Measurements from ENCODE around the gene RTN1.

Gene RTN1

DNA sequence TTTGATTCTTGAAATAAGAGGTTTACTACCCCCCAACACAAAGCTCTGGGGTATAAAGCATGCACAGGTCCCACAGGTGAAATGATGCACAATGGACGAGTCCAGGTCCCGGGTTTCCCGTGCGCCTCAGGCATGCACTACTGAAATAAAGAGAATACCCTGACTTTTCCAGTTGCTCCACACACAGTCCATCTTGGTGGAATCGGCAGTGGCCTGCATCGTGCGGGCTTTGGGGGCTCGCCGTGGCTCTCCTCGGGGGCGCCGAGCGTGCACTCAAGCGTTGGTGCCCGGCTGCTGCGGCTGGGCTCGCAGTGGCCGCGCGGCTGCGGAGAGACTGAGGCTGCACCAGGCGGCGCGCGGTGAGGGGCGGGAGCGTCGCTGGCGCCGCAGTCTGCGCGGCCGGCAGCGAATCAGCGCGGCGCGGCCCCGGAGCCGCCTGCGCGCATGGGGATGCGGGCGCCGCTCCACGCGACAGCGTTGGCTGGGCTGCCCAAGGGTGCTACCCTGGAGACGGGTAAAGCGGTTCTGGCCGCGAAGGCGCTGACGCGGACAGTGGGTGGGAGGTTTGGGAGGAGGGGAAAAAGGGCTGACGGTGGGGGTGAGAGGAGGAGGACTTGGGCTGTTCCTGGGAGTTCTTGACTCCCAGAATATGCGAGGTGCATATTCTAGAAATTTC lies 240.2 kb downstream of the RTN1 start:
- DNase-seq (ENCODE audit: low spot score), result no peak

GRCh38 chr14:59629444-59630287 lies 240.9 kb downstream of the RTN1 start:
- DNase-seq (ENCODE audit: low spot score), result no peak

DNA sequence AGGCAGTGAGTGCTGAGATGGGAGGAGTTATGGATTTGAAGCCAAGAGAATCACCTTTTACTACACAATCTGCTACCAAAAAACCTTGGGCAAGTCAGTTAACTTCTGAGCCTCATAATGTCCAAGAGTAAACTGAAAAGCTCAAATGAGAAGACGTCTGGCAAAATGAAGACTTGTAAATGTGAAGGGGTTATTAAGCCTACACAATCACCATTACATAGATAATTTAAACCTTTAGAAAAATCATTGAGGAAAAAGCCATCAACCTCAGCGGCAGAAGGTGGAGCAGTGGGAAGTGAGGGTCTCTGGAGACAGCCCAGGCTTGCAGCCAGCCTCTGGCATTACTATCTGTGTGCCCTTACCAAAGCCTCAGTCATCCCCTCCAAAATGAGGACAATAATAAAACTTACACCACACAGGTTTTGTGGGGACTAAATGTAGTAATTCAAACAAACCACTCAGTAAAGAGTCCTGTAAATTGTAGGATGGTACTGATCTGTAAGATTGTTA lies 243.5 kb downstream of the RTN1 start:
- no peak for DNase-seq (ENCODE audit: low spot score)

GRCh38 chr14:59622631-59623030 lies 247.9 kb downstream of the RTN1 start:
- DNase-seq (ENCODE audit: low spot score), result no peak

- no peak for DNase-seq (ENCODE audit: low spot score)
Observed at GRCh38 chr14:59619061-59619460, 251.5 kb downstream of the RTN1 start.

DNA sequence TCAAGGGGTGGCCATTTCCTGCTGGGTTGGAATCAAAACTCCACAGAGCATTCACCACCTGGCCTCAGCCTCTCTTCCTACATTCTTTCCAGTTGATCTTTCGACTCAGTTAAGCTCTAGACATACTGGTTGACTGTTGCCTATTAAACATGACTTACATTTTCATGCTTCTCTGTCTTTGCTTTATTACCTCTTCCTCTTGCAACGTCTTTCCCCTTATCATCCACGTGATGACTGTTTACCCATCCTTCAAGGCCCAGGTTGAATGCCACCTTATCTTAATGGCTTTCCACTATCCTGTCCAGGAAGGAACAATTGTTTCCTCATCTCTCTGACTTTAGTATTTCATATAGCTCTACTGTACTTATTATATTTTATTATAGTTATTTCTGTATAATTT lies 269.5 kb downstream of the RTN1 start:
- no peak for DNase-seq (ENCODE audit: low spot score)

- DNase-seq (ENCODE audit: low spot score), result no peak
Observed at GRCh38 chr14:59600211-59600945, 270.2 kb downstream of the RTN1 start.

DNA sequence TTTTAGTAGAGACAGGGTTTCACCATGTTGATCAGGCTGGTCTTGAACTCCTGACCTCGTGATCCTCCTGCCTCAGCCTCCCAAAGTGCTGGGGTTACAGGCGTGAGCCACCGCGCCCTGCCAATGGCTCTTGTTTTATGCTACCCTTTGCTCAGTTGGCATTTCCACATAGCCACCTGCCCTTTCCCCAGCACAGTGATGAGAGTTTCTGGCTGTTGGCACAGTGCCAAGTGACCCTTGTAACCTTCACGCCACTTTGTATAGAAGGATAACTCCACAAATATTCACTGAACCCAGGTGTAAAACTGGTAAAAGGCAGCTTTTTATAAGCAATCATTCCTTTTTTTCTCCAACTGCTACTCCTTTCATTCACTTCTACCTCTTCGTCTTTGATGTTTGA lies 275.5 kb downstream of the RTN1 start:
- no peak for DNase-seq (ENCODE audit: low spot score)

DNA sequence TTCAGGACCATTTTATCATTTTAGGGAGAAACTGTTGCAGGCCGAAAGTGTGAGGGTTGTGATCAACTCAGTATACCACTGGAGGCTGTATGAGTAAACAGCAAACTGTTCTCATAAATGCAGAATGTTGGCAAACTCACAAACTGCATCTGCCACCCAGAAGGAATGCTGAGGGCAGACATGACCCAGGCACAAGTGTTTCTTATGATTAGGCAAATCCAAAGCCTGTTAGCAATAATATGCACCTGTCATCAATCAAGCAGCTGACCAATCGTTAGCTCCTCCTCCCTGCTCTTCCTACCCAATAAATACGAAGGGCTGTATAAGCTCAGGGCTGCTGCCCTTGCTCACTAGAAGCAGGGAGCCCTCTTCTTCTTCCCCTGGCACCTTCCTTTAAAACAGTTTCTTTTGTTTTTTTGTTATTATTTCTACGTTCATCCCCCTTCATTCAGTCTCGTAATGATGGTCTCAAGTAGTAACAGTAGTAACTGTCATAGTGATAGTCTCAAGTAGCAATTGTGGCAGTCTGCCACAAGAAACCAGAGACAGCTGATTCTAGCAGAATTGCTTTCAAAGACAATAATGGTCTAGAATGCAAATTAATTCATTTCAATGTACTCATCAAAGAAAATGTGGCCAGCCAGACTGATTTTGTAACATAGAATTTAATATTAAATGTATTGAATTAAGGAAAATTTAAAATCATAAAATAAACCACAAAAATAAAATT lies 278.8 kb downstream of the RTN1 start:
- DNase-seq (ENCODE audit: low spot score), result no peak

DNA sequence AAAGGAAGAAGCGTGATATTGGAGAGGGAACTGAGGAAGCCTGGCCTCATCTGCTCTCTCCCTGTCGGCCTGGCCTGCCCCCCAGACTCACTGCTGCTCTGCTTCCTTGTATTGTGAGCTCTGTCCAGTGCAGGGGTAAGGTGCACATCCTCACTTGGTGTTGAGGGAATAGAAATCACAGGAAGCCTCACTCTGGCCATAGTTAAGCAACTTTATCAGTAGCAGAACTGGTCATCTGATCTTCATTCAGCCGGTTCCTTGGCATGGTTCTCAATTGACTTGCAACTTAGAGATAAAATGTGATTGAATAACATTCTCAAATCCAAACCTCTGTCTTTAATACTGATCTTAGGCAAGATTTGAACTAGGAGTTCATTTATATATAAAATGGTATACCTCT lies 282.5 kb downstream of the RTN1 start:
- no peak for DNase-seq (ENCODE audit: low spot score)

DNA sequence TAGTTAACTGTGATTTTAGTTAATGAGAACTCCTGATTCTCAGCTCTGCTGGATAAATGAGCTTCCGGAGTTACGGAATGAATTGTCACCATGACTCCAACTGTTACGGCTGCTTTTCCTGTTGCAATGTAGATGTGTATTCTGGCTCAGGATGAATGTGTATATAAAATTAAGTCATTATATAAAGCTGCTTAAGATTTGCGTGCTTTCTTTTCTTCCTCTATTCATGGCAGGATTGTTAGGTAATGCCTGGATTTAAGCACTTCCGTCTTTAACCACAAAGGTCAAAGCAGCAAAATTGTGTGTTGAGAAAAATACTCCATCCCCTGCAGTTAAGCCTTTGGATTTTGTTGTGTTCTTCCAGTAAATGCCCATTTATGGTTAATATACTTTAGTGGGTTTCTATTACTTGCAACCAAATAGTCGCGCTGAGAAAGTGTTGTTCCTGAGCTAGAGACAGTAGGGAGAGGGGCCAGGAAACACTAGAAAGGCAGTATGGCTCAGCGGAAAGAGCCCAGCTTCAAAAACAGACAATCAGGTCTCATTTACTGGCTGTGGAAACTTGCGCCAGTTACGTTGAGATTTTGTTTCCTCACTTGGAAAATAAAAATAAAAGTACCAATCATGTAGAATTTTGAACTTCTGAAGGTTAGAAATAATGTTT lies 284.6 kb downstream of the RTN1 start:
- DNase-seq (ENCODE audit: low spot score), result no peak

- DNase-seq (ENCODE audit: low spot score), result no peak
Observed at GRCh38 chr14:59583755-59584154, 286.8 kb downstream of the RTN1 start.

DNA sequence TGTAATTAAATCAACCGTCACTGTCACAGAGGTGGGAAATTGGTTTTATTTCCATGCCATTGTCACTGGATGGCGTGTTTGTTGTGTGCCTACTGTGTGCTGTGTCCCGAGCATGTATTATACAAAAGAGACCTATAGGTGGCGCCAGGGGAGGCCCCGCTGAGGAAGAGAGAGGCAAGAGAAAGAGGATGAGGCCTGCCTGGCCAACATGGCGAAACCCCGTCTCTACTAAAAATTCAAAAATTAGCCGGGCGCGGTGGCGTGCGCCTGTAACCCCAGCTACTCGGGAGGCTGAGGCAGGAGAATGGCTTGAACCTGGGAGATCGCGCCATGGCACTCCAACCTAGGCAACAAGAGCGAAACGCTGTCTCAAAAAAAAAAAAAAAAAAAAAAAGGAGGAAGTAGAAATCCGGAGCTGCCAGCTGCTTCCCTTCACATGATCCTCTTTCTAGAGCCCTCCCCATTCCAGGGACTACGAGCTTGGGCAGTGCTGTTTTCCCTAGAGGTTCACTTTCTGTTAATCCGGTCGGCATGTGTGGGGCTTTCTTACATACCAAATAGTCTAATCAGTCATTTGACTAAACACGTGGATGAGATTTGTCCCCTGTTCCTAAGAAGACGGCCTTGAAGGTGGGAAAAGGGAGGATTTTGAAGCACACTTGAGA lies 287.6 kb downstream of the RTN1 start:
- DNase-seq (ENCODE audit: low spot score), result no peak

GRCh38 chr14:59582161-59582560 lies 288.4 kb downstream of the RTN1 start:
- DNase-seq (ENCODE audit: low spot score), result no peak

DNA sequence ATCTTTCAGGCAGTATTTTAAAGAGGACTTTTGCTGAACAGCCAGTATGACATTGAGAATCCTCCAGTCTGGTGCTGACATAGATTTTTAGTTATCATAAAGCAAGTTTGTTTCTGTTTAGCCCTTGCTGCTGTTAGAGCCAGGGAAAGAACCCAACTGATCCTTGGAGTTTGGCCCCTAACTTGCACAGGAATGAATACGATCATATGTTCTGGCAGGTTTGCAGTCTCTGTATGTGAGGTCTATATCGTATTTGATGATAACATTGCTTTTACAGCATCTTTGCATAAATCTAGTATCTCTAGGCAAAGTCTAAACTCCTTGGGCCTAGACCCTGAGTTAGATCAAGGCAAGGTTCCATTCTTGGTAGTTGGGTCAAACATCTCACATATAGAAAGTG lies 289.7 kb downstream of the RTN1 start:
- DNase-seq (ENCODE audit: low spot score), result no peak

DNA sequence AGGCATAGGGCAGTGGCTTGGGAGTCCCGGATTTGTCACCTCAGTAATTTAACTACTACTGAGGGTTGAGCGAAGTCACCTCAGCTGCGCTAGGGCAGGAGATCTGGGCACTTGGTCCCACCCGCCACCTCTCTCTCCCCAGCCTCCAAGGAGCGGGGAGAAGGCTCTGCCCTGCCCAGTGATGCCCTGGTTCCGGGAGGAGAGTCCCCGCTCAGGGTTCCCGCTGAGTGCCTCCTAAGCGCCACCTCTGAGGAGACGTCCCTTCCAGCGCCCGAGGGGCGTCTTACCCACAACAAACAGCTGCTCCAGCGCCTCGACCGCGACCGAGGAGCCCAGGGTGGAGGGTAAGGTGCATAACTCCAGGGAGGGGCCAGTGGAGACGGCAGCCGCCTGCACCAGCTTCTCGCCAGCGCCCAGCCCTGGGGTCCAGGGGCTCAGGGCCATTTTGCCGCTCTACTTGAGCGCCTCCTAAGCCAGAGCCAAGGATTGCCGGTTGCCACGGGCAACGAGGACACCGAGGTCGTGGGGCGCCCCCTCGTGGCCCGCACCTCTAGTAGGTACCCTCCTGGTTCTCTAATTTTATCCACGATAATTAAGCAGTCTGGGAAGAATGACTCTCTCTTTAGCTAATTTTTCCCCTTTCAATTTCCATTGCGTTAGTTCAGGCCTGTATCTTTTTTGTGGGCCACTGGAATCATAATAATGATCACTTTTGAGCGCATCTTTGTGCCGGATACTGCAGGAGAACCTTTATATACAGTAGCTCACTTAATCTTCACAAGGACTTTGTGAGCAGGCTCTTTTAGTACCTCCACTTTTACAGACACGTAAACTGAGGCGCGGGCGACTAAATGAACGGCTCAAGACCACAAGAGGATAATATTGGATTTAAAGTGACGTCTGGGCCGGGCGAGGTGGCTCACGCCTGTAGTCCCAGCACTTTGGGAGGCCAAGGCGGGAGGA lies 294.0 kb downstream of the RTN1 start, which contains the start of gene CCDC175:
Gene CCDC175 (minus strand): TSS at position 481 of the 963 bp plus-strand sequence. CDS start 37 bp downstream, at position 444.
- DNase-seq (ENCODE audit: low spot score), result peak; percentile 74

DNA sequence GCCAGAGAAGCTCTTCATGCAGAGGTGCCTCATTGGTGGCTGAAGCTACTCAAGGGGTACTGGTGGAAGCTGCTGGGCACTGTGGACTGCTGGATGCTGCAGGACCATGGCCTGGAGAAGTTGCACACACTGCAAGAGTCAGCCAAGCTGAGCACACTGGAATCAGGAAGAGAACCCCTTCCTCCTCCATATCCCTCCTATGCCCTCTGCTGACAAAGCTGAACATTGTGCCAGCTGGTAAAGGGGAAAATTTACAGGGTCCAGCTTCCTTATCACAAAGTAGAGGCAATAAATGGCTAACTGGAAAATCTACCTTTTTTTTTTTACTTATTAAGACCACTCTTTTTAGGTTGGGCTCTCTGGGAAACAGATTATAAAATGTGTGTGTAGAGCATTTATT lies 300.5 kb downstream of the RTN1 start:
- DNase-seq (ENCODE audit: low spot score), result no peak

- DNase-seq (ENCODE audit: low spot score), result no peak
Observed at GRCh38 chr14:59566725-59567124, 303.9 kb downstream of the RTN1 start.

GRCh38 chr14:59566296-59566695 lies 304.3 kb downstream of the RTN1 start:
- DNase-seq (ENCODE audit: low spot score), result no peak

DNA sequence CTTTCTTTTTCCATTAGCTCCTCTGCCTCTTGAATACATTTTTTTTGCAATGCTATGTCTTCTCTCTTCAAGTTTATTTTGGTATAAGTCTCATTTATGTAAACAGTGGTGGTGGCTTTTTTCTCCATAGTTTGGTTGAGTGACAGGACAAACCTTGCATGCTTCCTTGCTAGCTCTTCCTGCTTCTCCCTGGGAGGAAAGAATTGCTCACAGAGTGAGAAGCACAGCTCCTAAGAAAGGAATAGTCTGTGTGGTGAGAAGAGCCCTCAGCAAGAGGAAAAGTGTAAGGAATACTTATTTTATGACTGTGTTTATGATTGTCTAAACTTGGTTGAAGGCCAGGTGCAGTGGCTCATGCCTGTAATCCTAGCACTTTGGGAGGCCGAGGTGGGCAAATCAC lies 305.5 kb downstream of the RTN1 start:
- no peak for DNase-seq (ENCODE audit: low spot score)

All from CD4-positive, alpha-beta T cell treated with Interleukin-15 for 4 hours (primary cell).